Adipose tissue (tissue), 3 donors: ENCODE data around the gene DSTN. TPM values are rescaled to one million over a fixed set of nuclear protein-coding genes. Genes with fewer than 3 reads are reported as not detected.

Source experiments
- H3K27ac ChIP-seq: one replicate; pipeline ENCODE4 v1.5.1; 2013; ENCODE audit warnings: low read depth, low read length
- WGBS, 3 donors: extraction: QIAGEN DNeasy Blood & Tissue Kit; methylation state at CpG; one replicate each; pipeline ENCODE4 v1.1.7; 2013; 5-methylcytosine and 5-hydroxymethylcytosine counted together
- polyA plus RNA-seq, 3 donors: library from polyadenylated mRNA; stranded (reverse); fragments of 200-250 nt; gene quantifications; one replicate each; pipeline ENCODE4 v1.2.3, GENCODE V29; 2013
- donor health status: healthy with polysubstance abuse.
- donor health status: Bipolar disorder and iron deficiency.
- donor health status: healthy.

Gene DSTN
- polyA plus RNA-seq, 3 donors, result 200 to 487 (median 295) TPM

DNA sequence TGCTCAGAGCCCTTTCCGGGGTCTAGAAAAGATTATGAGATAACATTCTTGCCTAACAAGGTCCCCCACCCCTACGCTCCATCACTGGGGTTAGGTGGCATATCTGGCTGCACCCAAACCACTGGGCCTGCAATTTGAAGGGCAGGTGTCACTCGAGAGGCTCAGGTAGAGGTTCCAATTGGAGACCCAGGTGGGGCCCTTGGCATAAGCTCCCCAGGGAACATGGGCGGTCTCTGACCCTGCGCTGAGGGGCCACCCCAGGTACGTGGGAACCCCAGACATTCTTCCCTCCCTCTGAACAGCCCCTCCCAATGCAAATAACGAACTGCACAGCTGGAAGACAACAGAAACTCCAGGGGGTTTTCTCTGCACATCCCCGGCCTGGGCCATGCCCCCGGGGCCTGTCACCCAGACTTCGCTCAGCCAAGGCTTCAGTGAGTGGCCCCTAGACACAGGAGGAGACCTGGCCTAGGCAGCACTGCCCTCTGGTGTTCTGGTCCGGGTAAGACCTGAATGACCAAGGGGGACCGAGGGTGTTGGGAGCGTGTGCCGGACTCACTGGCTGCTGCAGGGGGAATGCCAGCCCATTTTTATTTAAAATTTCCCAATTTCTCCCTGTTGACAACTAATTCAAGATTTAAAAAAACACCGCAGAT lies 47.5 kb downstream of the DSTN start:
- H3K27ac ChIP-seq, result no peak overlapping the region
- 52 to 75% (median 71%) methylated on average over 14 to 15 of the region's 15 CpGs for WGBS, 3 donors

DNA sequence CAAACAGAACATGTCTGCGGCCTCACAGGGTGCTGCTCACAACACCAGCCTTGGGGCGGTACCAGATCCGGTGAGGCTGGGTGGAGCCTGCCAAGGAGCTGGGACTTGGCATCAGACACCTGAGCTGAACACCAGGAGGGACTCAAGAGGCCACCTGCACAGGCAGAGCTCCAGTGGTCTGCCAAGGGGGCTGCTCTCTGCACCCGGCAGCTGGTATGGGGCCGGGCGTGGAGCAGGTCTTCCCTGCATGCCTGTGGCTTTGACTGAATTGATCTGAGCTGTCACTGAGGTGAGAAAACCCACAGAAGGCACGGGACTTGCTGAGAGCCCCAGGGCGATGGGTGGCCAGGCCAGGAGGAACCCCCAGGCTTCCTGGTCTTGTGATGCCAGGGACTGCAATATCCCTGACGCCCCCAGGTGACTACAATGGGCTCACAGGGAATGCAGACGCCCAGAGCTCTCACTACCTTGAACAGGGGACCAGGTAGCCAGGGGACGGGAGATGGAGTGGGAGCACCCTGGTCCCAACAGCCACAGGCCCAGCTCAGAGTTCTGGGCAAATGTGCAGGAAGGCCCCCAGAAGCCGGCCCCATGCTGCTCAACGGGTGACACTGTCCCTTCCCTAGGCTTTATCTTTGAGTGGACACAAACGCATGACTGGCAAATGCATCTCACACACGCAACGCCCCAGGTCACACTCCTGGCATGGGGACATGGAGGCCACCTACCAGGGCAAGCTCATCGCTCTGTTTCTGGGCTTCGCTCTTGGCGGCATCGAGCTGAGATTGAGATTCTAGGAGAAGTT lies 48.2 kb downstream of the DSTN start:
- no peak overlapping the region for H3K27ac ChIP-seq
- 69 to 93% (median 88%) methylated on average over 20 of the region's 20 CpGs for WGBS, 3 donors

GRCh38 chr20:17618673-17619013 lies 48.8 kb downstream of the DSTN start:
- H3K27ac ChIP-seq, result no peak overlapping the region
- 84 to 96% (median 95%) methylated on average over 10 of the region's 10 CpGs for WGBS, 3 donors

- 61 to 86% (median 82%) methylated on average over 29 of the region's 29 CpGs for WGBS, 3 donors
- H3K27ac ChIP-seq, result no peak overlapping the region
These were observed 49.6 kb downstream of the DSTN start for GRCh38 chr20:17619351-17620093.

DNA sequence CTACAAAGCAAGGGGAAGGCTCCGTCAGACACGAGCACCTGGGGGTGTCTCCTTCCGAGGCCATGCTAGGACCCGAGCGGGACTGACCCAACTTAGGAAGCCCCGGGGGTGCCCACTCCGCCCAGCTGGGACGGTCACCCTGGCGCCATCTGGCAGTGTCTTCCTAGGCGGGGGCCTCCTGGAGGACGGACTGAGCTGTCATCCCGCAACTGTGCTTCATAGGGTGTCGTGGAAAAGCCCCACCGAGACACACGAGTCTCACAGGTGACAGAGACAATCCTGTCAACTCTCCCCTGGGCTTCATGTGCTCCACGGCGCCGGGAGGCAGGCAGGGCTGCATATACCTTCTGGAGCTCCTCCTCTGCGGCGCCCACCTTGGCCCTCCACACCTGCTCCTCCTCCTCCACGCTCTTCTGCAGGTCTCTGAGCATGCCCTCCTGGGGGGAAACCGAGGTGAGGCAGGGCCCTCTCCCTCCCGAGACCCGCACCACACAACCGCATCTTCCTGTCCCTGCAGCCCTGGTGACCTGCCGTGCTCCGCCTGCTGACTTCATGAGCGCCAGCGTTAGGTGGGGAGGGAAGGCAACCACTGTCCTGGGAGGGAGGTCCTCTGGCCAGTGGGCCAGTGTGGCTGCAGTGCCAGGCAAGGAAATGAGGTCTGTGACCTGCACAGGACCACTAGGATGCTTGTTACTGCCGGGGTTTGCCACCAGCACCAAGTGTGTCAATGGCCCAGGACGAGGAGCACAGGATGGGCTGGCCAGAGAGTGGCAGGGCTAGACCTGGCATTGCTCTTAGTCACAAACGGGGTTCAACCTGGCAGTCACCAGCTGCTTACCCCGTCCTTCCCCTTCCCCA lies 50.7 kb downstream of the DSTN start:
- no peak overlapping the region for H3K27ac ChIP-seq
- 72 to 91% (median 88%) methylated on average over 33 of the region's 33 CpGs for WGBS, 3 donors

DNA sequence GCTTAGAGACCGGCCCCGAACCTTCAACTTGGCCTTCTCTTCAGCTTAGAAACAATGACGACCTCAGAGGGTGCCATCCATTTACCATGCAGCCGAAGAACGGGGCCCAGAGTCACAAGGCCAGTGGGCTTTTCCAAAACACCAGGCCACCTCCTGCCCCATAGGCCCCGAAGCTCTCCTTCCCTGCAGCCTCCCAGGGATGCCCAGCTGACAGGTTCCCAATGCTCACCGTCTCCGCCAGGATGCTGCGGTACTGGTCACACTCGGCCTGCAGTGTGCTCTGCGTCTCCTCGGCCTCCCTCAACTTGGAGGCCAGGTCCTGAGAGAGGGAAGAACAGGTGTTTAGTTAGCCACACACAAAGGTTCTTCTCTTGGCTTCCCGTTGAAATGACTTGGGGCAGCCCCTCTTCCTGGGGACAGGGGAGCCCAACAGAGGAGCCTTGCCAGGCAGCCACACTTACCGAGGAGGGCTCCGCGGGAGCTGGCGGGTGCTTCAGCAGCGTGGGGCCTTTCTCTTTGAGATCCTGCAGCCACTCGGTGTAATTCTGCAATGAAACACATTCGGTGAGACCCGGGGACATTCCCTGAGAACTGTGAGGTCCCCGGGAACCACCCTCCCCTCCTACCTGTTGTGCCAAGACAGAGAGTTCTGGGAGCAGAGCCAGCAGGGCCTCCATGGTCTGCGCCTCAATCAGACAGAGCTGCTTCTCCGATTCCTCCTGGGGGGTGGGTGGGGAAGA lies 51.5 kb downstream of the DSTN start:
- WGBS, 3 donors, result 63 to 92% (median 87%) methylated on average over 24 of the region's 24 CpGs

DNA sequence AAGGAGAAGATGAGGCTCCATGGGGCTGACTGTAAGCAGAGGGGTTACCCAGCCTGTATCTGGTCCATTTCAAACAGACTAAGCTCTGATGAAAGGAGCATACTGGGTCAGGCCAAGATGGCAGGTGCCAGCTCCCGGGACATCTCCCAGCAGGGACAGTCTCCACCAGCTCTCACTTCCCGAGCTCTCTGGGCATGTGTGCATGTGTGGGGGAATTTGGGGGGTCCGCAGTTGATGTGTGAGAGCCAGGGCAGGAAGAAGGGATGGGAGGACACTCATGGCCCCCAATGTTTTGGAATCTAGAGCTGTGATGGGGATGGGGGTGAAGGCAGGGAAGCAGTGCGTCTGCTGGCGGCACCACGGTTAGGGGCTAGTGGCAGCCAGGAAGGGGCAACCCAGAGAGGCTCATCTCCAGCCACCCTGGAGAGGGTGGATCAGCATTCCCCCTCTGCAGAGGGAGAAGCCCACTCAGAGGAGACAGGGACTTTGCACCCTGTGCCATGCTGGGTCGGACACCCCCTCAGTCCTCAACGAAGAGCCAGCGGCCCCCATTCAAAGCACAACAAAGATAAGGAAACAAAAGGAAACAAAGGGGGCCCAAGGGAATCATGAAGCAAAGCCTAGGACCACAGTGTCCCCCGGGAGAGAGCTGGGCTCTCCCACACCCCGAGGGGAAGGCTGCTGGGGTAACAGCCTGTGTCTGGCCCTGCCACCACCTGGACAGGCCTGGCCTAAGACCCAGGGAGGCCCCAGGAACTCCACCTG lies 52.4 kb downstream of the DSTN start:
- WGBS, 3 donors, result 71 to 90% (median 84%) methylated on average over 11 of the region's 11 CpGs
- H3K27ac ChIP-seq, result no peak overlapping the region

More for the DNA sequence above, 51.5 kb downstream of the DSTN start:
- no peak overlapping the region for H3K27ac ChIP-seq

- no peak overlapping the region for H3K27ac ChIP-seq
- WGBS, 3 donors, result 79 to 93% (median 89%) methylated on average over 9 of the region's 9 CpGs
These were observed 53.1 kb downstream of the DSTN start for GRCh38 chr20:17622851-17623508.

DNA sequence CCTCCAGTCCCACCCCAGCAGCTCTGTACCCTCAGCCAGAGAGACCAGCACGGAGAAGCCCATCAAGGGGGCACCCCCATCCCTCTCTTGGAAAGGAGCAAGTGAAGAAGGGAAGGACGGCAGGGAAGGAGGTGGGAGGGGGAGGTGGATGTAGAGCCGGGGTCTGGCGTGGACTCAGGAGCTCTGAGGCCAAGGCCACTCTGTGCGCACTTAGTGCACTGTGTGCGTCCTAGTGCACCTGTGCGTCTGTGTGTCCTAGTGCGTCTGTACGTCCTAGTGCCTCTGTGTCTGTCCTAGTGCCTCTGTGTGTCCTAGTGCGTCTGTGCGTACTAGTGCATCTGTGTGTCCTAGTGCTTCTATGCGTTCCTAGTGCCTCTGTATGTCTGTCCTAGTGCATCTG lies 54.2 kb downstream of the DSTN start:
- 64 to 94% (median 92%) methylated on average over 12 of the region's 12 CpGs for WGBS, 3 donors
- H3K27ac ChIP-seq, result no peak overlapping the region

DNA sequence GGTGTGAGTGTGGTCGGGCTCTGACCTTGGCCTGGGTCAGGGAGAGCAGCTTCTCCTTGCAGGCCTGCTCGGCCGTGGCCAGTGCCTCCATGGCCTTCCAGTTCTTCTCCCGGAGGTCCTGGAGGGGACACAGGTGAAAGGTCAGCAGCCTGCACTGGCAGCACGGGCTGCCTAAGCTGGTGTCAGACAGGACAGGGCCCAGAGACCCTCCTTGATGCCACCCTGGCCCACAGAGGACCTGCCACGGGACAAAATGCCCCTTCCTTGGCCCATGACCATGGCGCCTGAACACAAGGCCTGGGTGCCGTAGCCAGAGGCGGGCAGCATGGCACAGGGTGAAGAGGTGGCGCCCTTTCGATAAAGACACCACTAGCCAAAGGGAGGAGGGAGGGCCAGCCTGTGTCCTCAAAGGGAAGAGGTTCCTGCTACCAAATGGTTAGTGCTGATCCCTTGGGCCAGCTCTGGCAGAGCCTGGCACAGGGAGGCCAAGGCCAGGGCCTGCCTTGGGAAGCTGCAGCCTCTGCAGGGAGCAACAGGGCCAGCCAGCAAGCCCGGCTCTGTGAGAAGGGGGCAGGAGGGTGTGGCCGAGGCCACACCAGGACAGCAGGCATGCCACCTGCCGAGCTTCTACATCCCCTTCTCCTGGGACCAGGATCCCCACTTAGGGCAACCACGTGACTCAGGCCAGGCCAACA lies 54.8 kb downstream of the DSTN start:
- no peak overlapping the region for H3K27ac ChIP-seq
- WGBS, 3 donors, result 62 to 92% (median 80%) methylated on average over 15 of the region's 15 CpGs

DNA sequence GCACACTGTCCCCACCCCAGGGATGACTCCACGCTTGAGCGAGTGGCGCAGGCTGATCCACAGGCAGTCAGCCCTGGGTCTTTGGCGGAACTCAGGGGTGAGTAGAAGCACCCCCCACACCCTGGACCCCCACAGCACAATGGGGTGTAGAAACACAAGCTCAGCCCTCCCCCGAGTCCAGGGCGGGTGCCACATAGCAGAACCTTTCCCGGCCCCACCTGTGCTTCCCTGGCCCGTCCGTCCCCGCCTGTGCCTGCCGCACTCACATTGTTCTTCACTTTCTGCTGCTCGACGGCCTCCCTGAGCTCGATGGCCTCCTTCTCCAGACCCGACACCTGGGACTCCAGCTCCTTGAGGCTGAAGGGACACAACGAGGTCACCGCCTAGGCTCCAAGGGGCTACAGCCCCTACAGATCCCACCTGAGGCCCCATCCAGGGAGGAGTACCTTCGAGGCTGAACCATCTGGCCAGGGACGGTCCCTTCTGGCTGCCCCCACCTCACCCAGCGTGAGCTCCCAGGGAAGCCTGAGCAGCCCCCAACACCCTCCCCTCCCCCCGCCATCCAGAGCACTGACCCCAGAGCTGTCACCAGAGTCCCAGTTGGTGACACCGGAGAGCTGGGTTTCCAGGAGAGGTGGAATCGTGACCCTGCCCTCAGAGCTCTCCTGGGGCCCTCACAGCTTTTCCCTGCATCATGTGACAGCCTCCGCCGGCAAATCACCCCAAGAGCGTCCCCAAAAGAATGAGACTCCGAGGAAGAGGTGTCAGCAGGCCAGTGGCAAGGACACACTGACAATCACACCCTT lies 55.6 kb downstream of the DSTN start:
- H3K27ac ChIP-seq, result no peak overlapping the region
- 81 to 94% (median 92%) methylated on average over 27 of the region's 27 CpGs for WGBS, 3 donors

GRCh38 chr20:17626217-17627007 lies 56.5 kb downstream of the DSTN start:
- H3K27ac ChIP-seq, result no peak overlapping the region
- 50 to 77% (median 75%) methylated on average over 18 of the region's 18 CpGs for WGBS, 3 donors

DNA sequence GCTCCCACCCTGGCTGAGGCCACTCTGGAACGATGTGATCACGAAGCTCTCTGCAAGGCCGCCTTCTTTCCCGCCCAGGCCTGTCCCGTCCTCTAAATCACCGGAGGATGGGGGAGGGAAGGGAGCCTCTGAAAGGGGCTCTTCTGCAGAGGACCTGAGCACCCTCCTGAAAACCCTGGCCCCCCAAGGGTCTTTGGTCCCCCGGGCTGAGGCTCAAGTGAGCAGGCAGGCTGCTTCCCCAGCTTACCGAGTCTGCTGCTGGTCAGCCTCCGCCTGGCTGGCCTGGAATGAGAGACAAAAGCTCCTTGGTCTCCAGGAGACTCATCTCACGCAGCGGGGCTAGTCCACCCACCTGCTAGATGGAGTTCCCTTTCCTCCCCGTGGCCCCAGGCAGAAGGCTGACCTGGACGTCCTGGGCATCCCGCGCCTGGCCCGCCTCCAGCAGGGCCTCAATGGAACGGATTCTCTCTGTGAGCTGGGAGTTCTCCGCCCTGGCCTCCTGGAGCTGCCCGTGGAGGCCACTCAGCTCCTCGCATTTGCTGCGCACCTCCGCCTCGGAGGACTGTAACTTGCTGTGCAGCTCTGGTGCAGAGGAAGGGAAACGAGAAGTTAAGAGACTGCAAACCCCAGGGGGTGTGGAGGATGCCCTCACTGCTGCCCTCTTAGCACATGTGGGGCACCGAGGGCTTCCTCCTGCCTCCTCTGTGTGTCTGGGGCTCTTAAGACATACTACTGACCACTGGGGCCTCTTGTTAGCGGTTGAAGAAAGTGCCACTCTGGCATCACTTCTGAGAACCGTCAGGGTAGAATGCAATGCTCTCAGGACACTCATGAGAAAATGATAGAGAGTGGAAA lies 57.5 kb downstream of the DSTN start:
- no peak overlapping the region for H3K27ac ChIP-seq
- 63 to 76% (median 73%) methylated on average over 22 to 27 of the region's 27 CpGs for WGBS, 3 donors
